ENCODE data around the gene HOXB6.

- TF ChIP-seq TAF1 (conservative IDR thresholded peaks at IDR 0.05) (no peak), SP1 (IDR thresholded peaks at IDR 0.05) (no peak), NR2F2 (IDR thresholded peaks at IDR 0.05) (no peak), RAD21 (IDR thresholded peaks at IDR 0.05) (no peak)
- TF ChIP-seq, protein P1, sequence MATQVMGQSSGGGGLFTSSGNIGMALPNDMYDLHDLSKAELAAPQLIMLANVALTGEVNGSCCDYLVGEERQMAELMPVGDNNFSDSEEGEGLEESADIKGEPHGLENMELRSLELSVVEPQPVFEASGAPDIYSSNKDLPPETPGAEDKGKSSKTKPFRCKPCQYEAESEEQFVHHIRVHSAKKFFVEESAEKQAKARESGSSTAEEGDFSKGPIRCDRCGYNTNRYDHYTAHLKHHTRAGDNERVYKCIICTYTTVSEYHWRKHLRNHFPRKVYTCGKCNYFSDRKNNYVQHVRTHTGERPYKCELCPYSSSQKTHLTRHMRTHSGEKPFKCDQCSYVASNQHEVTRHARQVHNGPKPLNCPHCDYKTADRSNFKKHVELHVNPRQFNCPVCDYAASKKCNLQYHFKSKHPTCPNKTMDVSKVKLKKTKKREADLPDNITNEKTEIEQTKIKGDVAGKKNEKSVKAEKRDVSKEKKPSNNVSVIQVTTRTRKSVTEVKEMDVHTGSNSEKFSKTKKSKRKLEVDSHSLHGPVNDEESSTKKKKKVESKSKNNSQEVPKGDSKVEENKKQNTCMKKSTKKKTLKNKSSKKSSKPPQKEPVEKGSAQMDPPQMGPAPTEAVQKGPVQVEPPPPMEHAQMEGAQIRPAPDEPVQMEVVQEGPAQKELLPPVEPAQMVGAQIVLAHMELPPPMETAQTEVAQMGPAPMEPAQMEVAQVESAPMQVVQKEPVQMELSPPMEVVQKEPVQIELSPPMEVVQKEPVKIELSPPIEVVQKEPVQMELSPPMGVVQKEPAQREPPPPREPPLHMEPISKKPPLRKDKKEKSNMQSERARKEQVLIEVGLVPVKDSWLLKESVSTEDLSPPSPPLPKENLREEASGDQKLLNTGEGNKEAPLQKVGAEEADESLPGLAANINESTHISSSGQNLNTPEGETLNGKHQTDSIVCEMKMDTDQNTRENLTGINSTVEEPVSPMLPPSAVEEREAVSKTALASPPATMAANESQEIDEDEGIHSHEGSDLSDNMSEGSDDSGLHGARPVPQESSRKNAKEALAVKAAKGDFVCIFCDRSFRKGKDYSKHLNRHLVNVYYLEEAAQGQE (IDR thresholded peaks at IDR 0.05), result no peak
- TF ChIP-seq, protein P2, sequence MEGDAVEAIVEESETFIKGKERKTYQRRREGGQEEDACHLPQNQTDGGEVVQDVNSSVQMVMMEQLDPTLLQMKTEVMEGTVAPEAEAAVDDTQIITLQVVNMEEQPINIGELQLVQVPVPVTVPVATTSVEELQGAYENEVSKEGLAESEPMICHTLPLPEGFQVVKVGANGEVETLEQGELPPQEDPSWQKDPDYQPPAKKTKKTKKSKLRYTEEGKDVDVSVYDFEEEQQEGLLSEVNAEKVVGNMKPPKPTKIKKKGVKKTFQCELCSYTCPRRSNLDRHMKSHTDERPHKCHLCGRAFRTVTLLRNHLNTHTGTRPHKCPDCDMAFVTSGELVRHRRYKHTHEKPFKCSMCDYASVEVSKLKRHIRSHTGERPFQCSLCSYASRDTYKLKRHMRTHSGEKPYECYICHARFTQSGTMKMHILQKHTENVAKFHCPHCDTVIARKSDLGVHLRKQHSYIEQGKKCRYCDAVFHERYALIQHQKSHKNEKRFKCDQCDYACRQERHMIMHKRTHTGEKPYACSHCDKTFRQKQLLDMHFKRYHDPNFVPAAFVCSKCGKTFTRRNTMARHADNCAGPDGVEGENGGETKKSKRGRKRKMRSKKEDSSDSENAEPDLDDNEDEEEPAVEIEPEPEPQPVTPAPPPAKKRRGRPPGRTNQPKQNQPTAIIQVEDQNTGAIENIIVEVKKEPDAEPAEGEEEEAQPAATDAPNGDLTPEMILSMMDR (IDR thresholded peaks at IDR 0.05; ENCODE audit: low read depth, low read length, missing input control), result no peak
Observed at GRCh38 chr17:48565022-48565554, 39.7 kb downstream of the HOXB6 start.
